Activated T-cell treated with anti-CD3 and anti-CD28 coated beads for 48 hours (primary cell): ENCODE measurements around the gene ARL6.

ENCODE experiments used
- DNase-seq: peaks from one replicate; pipeline ENCODE4 v3.0.0-alpha.2; 2020; ENCODE audit warnings: low read depth

Gene ARL6, protein sequence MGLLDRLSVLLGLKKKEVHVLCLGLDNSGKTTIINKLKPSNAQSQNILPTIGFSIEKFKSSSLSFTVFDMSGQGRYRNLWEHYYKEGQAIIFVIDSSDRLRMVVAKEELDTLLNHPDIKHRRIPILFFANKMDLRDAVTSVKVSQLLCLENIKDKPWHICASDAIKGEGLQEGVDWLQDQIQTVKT

DNA sequence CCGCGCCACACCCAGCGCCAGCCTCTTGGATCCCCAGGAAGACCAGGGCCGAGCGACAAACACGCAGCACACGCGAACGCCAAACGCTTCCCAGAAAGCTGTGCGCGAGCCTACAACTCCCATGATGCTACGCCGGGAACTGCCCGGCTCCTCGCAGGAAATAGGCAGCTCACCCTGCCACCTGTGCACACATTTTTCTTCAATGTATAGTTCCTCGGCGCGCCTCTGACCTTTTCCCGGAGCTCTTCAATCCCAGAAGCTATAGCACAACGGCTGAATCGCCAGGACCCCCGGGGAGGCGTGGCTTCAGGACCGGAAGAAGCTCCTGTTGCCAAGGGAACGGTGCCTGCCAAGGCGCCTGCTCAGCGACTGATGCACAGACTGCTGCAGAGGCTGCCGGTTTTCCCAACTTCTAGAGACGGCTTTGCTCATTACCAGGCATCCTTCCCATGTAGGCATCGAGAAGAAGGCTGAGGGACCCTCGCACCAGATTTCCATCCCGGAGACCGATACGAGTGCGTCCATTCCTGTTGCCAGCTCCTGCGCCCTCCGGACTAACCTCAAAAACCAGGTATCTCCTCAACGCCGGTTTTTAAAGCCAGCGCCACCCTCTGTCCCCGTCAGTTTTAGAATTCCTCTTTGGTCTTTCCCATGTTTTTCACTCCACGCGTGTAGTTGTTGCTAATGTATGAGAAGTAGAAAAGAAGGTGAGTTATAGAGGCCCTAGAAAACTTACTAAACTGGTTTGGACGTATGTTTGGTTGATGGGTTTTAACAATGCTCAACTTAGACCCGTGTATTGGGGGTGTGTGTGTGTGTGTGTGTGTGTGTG lies at the start of gene ARL6:
TSS of gene ARL6 (plus strand) at position 352 of the 832 bp plus-strand sequence. CDS start 3,350 bp downstream, outside the sequence.
- DNase-seq = peak; percentile 62

DNA sequence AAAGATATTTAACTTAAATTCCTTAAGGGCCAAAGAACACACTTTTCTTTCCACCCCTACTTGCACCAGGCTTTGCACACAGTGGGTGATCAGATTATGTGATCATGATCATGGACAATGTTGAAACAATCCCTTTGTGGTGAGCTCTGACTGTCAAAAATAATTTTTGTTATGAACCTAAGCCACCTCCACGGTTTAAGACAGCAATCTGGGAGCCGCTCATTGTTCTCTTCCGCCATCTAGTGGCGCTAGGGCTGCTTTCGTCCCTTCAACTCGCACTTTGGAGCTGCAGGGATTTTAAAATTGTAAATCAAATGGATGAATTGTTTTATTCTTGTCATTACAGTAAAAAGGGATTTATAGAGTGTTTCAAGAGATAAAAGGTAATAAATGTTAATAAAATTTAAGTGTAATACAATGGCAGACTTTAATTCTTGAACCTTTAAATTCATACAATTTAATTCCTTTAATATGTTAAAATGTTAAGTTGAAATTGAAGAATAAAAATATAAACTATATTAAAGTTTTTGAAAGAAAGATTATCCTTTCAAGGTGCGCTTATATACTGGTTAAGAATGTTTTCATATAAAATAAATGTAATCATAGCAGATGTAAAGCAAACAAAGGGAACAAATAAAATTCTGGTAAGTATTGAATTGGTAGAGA lies 45.3 kb upstream of the ARL6 start:
- DNase-seq = peak; percentile 40

DNA sequence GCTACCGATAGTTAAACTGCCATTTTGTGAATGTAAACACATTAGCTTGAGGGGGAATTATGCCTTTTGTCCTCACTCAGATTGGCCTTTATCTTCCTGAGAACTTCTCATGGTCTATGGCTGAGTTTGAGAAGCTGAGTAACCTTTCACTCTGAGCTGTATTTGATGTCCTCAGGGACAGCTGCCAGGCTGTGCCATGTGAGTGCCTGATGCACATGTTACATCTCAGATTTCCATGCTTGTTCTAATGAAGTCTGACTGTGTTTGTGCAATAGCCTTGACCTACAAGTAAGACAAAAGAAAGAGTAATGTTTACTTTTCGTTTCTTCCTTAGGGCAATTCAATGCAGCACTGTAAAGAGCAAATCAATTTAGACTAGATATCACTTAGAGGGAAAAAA lies 44.1 kb upstream of the ARL6 start:
- no peak for DNase-seq

DNA sequence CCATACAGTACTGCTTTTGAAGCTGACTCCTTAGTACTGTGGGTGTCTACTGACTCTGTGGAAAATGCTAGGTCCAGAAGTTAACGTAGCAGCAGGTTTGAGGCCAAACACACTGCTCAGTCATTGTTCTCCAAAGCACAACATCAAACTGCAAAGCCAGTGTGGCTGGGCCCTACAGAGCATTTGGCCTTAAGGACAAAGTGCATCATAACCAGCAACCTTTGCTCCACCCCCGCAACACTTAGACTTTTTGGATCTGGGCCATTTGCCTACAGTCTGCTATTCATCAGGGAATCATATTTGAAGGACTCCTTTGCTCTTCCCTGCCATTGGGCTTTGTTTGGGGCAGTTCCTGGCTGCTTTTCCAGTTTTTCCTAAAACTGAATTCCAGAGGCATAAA lies 43.1 kb upstream of the ARL6 start:
- DNase-seq = no peak

DNA sequence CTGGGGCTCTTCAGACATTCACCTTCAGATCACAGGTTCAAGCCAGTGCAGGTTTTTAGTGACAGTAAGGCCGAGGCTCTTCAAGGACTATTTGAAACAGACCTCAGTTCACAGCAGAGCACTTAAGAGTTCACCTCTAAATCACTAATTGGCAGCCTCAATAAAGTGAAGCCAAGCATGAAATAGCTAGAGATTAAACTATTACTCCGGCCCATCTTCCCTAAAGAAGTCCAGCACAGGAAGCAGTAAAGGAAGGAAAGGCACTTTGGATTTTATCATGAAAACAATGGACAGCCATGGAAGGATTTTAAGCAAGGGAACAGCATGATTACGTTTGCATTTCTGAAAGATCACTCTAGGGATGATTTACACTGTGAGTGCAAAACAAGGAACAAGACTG lies 27.6 kb upstream of the ARL6 start:
- DNase-seq = no peak

DNA sequence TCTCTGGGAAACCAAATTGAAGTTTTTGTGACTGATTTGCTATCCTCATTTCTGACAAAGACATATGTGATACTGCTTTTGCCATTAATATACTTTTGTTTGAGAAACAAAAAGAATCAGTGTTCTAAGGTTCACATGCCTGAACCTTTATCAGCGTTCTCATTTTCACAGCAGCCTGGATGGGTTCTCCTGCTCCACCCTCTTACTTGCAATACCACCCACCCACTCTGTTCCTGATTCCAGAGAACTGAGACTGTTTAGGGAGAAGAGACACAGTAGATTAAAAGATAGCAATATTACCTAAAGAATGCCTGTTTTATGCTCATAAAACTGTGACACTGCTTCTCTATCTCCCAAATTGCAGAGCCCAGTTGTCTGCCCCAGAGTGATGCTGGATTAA lies 25.8 kb upstream of the ARL6 start:
- no peak for DNase-seq

DNA sequence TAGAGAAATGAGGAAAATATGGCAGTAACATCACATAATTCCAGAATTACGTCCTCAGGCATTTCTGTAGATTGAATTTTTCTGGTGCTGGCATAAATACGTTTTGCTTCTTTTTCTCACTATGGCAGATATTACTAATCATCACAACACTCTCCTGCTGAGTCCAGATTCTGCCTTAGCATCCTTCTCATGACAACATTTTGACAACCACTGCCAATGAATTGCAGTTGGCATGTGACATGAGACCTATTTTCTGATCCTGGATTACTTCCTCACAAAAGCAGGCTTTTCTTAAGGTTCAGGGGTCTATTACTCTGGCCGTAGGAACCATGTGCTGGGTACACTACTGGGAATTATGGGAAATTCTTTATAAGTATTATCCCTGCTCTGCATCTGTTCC lies 22.5 kb upstream of the ARL6 start:
- DNase-seq = no peak

DNA sequence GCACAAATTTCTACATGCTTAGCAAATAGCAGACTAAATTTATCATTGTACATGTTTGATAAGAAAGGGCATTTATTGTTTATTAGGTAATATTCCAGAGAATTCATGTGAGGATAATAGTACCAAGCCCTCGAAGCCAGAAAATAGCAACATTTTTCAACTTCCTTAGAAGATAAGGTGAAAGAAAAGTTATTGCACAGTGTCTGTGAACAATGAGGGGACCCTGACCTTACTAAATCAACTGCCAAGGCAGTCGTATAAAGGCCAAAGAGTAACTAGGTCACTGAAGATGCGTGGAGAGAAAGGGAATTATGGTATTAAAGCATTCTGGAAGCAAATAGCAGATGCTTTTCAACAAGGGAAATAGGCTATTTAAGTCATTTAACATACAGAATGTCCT lies 20.3 kb upstream of the ARL6 start:
- no peak for DNase-seq

DNA sequence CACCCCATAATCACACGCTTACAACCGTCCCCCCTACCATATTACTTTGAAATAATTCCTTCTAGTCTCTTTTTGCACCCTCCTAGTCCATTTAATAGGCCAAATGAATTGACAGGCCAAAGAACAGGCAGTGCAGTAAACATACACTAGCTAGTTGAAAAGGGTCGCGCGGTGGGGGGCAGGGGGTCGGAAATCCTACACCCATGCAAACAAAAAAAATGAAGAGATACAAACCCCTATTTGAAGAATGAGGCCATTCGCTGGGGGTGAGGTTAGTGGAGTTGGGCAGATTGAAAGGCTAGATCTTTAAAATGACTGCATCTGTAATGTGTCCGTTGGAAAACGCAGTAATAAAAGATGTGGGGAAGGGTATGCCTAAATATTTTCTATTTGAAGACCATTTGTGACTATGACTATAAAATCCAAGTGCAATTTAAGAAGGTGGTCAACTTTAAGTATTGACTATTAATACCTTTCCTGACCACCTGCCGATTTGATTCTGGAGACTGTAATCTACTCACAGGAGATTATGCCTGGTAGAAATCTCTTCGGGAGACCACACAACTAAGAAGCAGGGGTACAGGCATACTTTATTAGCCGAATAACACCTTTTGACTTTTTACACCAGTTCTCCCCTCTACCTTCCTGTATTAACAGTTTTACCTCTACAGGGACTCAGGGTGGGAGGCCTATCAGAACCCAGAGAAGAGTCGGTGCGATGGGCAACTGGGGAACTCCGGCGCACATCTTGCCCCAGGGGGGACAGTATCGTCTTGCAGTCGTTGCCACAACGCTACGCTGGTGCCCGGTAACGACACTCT lies 762 bp upstream of the ARL6 start:
- no peak for DNase-seq

DNA sequence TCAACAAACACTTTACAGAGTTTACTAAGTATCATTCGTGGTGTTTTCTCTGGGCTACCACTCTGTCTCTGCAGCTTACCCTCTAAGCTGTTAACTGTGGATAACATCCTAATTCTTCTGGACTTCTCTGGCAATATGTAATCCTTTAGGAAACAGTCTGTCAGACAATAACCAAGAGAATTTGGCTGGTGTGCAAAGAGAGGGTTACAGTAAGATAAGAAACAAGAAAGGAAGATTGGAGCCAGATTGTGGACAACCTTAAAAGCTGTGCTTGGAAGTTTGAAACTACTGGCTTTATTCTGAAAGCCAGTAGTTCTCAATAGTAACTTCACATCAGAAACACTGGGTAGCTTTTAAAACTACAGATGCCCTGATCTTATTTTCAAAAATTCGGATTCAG lies 778 bp downstream of the ARL6 start:
- no peak for DNase-seq

DNA sequence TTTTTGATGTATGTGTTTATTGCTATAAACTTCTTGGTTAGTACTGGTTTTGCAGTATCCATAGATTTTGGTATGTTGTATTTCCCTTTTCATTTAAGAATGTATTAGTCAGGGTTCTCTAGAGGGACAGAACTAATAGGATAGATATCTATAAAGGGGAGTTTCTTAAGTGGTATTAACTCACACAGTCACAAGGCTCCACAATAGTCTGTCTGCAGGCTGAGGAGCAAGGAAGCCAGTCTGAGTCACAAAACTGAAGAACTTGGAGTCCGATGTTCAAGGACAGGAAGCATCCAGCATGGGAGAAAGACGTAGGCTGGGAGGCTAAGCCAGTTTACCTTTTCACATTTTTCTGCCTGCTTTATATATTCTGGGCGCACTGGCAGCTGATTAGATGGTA lies 8.4 kb downstream of the ARL6 start:
- no peak for DNase-seq

DNA sequence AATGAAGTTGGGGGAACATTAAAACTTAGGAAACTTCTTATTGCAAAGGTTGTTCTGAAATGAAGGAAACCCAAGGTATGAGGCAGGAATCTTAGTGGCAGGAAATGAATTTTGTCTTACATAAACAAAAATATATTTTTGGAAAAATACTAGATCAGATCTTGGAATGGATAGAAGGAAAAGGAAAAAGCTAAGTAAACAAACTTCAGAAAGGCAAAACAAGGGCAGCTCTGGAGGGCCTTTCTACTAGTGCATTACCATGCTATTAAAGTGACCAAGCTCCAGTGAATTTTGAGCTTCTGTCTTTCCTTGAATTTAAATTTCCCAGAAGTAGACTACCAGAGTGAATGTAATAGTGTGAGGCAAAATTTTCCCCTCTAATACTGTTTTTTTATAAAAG lies 13.6 kb downstream of the ARL6 start:
- no peak for DNase-seq

DNA sequence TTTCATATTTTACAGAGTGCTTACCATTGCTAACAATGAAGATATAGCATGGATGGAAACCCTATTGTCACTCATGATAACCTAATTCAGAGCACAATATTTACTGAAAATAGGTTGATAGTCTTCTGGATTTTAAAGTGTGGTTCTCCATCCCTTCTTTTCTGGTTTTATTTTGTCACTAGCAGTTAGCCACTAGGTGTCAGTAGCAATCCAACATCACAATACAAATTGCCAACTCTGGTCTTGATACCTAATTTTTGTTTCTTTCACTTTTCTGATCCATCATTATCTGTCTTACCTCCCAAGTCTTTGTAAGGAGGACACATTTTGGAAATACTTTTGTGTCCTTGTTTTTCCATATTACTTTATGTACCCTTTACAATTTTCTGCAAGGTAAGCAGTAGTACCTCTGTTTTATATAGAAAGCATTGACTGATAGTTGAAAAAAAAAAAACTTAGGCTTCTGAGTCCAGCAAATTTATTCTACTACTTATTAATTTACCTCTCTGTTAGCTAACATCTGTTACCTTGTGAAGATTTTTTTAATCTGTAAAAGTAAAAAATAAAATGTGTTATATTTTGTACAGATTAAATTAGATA lies 29.0 kb downstream of the ARL6 start:
- no peak for DNase-seq

DNA sequence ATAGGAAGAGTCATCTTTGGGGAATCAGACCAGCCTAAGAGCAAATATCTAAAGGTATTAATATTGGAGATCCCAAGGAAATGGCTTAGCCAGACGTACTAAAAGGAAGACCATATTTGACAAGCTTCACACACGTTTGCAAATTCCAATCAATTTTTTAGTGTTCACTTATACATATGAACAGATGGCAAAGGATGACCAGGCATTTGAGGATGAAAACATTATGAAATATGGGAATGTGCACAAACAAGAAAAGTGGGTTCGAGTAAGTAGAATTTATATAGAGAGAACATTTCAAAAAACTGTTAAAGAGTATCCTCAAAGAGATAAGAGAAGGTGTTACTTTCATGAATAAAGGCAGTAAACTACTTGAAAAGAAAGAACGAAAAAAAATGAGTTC lies 31.4 kb downstream of the ARL6 start:
- DNase-seq = no peak

DNA sequence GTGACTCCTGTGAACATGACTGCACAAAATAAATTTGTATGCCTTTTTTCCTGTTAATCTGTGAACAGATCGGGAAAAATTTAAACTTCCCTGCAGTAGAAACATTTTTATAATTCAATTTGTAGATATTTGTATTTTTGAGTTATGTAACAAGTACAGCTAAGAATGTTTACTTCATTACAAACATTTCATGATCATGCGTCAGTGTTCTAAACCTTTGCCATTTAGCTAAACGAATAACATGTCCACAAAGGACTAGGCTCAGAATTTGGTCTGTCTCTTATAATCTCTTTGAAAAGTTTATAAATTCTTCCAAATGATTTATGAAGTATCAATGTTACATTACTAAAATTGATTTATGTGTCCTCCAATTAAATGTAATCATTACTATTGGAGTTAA lies 39.9 kb downstream of the ARL6 start:
- DNase-seq = no peak

DNA sequence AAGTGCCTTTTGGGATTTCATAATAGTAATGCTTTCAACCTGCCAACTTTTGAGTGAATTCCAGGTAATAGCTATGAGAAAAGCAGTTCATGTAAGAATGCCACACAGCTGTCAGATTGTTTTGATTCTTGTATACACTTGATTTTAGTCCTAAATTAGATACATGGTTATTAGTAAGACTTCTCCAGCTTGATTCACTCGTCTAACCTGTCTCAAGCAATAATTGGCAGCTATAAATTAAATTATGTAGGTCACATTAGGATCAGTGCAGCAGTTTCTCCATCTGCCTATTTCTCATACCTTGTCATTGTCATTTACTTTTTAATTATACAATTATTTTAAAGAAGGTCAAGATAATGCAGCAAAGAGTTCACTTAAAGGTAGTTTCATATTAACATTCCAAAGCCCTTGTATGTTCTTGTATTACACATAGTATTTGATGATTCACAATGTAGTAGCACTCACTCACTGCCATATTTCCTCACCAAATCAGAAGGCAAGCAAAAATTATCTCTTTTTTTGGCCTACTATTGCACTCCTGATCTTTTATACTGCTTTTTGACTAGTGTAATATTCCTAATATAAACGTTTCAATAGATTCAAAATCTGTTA lies 46.3 kb downstream of the ARL6 start:
- DNase-seq = no peak

DNA sequence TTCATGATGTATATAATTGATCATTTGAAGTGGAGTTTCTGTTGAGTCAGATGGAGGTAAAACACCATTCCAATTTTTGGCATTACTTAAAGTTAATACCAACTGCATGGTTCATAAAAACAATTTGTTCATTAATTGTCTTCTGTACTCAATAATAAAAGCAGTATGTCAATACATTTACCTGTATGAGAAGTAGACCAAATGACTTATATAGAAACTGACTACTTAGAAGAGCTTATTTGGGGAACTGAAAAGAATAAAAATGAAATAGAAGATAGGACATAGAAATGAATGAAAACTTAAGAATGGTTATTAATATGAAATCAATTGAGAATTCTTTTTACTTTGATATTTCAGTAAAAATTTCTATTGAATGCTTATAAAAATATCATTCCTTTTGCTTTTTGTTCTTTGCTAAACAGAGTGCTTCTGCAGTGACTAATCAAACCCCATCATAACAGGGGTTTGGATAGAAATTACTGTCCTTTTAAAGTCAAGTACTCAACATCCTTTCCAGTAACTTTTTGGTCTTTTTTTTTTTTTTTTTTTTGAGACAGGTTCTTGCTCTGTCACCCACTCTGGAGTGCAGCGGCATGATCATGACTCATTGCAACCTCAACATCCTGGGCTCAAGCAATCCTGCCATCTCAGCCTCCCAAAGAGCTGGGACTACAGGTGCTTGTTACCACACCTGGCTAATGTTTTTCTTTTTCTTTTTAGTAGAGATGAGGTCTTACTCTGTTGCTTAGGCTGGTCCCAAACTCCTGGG lies 50.8 kb downstream of the ARL6 start:
- DNase-seq = peak; percentile 8

DNA sequence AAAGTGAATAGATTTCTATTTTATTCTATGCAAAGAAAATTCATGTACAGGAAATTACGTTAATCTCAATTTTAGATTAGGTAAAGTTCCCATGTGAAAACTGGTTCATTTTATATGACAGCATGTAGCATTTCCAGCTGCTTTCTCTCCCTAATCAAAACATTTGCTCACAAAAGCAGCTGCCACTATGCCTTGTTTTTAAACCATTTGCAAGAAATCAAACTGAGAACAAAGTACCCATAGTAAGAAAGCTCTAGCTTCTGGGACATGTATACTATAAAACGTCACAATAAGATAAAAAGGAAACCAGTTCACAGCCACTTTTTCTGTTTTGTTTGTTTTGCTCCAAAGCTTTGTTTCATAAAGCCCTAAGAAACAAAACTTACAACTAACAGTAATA lies 52.3 kb downstream of the ARL6 start:
- DNase-seq = no peak

DNA sequence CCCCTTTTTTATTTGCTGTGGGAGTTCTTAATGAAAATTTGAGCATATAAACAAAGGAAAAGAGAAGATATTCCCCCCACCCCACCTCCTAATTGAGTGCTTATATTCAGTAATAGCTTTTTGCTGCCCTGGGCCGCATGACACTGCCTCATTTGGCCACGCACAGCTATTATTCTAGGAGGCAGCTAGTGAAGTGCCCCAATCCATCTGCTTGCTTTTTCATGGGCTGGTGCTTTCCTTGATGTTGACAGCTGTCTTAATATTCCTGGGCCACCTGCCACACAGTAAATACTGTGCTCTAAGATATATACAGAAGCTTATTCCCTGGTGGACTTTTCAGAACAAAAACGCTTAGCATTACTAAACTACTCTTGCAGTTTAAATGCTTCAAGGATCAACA lies 53.4 kb downstream of the ARL6 start:
- DNase-seq = no peak

DNA sequence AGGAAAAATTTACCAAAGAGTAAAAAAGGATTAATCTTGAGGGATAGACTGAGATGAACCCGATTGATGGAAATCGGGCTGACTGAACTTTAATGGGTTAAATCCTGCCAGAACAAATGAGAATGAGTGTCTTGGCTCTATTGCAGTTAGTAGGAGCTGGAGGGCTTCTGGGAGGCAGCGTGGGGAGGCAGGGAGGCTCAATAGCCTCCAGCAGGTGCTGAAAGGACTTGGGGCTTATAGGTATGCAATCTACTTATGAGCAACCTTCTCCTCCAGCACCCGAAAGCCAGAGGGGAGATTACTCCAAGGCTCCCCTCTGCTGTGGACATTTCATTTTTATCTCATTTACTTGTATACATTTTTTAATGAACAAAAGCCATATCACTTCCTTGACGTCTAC lies 56.2 kb downstream of the ARL6 start:
- no peak for DNase-seq

DNA sequence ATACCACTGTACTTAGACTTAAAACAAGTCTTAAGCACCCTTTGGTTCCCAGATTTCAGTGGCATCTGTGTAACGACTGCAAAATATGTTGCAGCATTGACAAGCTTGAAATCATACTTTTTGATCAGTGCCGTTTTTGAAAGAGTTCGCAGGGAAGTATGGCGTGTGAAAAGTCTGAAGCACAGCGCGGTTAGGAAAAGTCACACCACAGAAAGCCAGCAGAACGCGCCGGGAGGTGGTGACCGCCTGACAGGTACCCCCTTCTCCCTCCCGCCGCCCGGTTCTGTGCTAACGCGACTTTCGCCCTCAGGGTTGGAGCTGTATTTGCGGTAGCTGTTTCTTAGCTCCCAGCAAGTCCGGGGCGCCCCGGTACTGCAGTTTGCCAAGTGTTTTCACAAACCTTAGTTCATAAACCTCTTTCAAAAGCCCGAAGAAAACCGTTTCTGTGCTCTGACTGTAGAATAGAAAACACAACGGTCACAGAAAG lies 56.8 kb downstream of the ARL6 start:
- peak; percentile 36 for DNase-seq
